Measurements from ENCODE around the gene SNX27. TPM values are rescaled to one million over a fixed set of nuclear protein-coding genes. Genes with fewer than 3 reads are reported as not detected.

SNX27 gene
- total and polyA plus RNA-seq, 2 donors (not counting 3 experiments of a cell fraction or from before 2014, with no cell fraction given): 8.1 to 24.9 TPM

DNA sequence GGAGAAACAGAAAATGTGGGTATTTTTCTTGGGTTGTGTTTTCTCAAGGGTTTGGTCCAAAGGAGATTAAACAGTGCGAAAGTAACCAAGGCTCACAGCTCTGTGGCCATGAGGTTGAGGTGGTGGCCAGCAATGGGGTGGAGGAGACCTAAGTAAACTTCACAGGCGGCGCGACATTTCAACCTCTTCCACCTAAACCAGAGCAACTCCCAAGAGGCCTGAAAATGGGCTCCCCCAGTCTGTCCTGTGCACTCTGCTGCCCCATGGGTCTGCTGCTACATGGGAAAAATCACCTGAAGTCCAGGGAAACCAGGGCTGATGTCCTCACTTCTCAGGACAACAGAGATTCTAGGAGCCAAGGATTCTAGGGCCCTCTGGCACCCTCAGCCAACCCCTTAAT lies 92.4 kb downstream of the SNX27 start:
- Histone ChIP-seq H3K36me3 (ENCODE audit: control insufficient read depth in 2 of 2, extremely low read depth in 1 of 2, insufficient read depth in 2 of 2, low read length in 2 of 2) (peaks cover 2 to 4% of the 10 kb centered on the region in 2 experiments), H3K9me1 (replicated peaks; ENCODE audit: control insufficient read depth, extremely low read depth, insufficient read depth, low read length) (no peaks in the 10 kb centered on the region), H3K27me3 (ENCODE audit: control insufficient read depth in 2 of 2, insufficient read depth in 2 of 2, low read length in 2 of 2) (no peaks in the 10 kb centered on the region), H3K4me1 (ENCODE audit: control insufficient read depth, extremely low read depth, insufficient read depth, low read length) (peaks cover 13% of the 10 kb centered on the region), H4K20me1 (replicated peaks; ENCODE audit: control insufficient read depth, extremely low read depth, insufficient read depth, low read length) (no peaks in the 10 kb centered on the region), H3K27ac (ENCODE audit: insufficient read depth, low read depth, low read length) (no peak overlapping the region), H3K9ac (replicated peaks; ENCODE audit: extremely low read depth, insufficient read depth, low read length) (no peak overlapping the region), H2AFZ (ENCODE audit: low read depth, low read length) (no peak overlapping the region), H3K4me3 (replicated peaks in 1 of 3; ENCODE audit: insufficient read depth in 1 of 3, low read depth in 1 of 3, low read length in 3 of 3) (no peak overlapping the region), H3K9me3 (replicated peaks; ENCODE audit: control insufficient read depth, insufficient read depth, low read length) (no peaks in the 10 kb centered on the region), H3K4me2 (ENCODE audit: insufficient read depth, low read length) (no peak overlapping the region), H3K79me2 (ENCODE audit: control insufficient read depth, insufficient read depth, low read length) (no peaks in the 10 kb centered on the region)
- no peak for FAIRE-seq
- POLR2A ChIA-PET: no interaction called here
- BruUV-seq (replicated peaks): no TSS peak
- CTCF ChIA-PET: interaction anchor here (0.5 to 1.1 kb wide), 2 partner anchors 11 to 239 kb away, joined by 3 read pairs; no protein-coding TSS in a partner anchor
- dilution Hi-C loops (cut with MboI; ENCODE audit: extremely low pct_ligation_motif_present, low sequenced_read_pairs): no loop called here
- DNase-seq (ENCODE audit: low read depth, low spot score): no peak
- intact Hi-C loops (cut with micrococcal nuclease): no loop called here
- TF ChIP-seq, protein P1, sequence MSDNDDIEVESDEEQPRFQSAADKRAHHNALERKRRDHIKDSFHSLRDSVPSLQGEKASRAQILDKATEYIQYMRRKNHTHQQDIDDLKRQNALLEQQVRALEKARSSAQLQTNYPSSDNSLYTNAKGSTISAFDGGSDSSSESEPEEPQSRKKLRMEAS (IDR thresholded peaks at IDR 0.05; ENCODE audit: insufficient read depth, insufficient read length): no peak
- TF ChIP-seq MYC (IDR thresholded peaks at IDR 0.05; ENCODE audit: low read depth, low read length) (no peak), GATA2 (IDR thresholded peaks at IDR 0.05; ENCODE audit: insufficient read depth, insufficient read length, low read depth, low read length) (no peak), FOS (IDR thresholded peaks at IDR 0.05; ENCODE audit: borderline replicate concordance, insufficient read depth, low read length) (no peak), EZH2 (IDR thresholded peaks at IDR 0.05; ENCODE audit: borderline replicate concordance, low read depth, low read length, severe bottlenecking) (no peak), JUN (IDR thresholded peaks at IDR 0.05; ENCODE audit: borderline replicate concordance, insufficient read depth, insufficient read length, low read depth) (no peak), POLR2A (IDR thresholded peaks at IDR 0.05; ENCODE audit: low read depth, low read length) (no peak), POLR2AphosphoS5 (IDR thresholded peaks at IDR 0.05; ENCODE audit: insufficient read depth, low read depth, low read length) (no peak)
- TF ChIP-seq, protein P2, sequence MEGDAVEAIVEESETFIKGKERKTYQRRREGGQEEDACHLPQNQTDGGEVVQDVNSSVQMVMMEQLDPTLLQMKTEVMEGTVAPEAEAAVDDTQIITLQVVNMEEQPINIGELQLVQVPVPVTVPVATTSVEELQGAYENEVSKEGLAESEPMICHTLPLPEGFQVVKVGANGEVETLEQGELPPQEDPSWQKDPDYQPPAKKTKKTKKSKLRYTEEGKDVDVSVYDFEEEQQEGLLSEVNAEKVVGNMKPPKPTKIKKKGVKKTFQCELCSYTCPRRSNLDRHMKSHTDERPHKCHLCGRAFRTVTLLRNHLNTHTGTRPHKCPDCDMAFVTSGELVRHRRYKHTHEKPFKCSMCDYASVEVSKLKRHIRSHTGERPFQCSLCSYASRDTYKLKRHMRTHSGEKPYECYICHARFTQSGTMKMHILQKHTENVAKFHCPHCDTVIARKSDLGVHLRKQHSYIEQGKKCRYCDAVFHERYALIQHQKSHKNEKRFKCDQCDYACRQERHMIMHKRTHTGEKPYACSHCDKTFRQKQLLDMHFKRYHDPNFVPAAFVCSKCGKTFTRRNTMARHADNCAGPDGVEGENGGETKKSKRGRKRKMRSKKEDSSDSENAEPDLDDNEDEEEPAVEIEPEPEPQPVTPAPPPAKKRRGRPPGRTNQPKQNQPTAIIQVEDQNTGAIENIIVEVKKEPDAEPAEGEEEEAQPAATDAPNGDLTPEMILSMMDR (IDR thresholded peaks at IDR 0.05; ENCODE audit: extremely low read depth in 1 of 2, insufficient read depth in 1 of 2, low read depth in 1 of 2, low read length in 2 of 2): no peak

Measured in endothelial cell of umbilical vein (primary cell).